OCI-LY3 (cell line): ENCODE data around the gene PHF3.

Experiments
- EZH2phosphoT487 ChIP-seq: fragments of 200-600 bp; shearing (Covaris generic); IDR thresholded peaks from 2 replicates; pipeline ENCODE4 v1.6.1; 2018; ENCODE audit warnings: antibody characterized with exemption, mixed run types, low read depth
- TF ChIP-seq, protein P1 (sequence below): fragments of 200-600, 300-600 bp; sonication (generic); IDR thresholded peaks from 2 replicates; pipeline ENCODE4 v1.5.1; 2014; ENCODE audit warnings: antibody characterized with exemption, low read length, low read depth

DNA sequence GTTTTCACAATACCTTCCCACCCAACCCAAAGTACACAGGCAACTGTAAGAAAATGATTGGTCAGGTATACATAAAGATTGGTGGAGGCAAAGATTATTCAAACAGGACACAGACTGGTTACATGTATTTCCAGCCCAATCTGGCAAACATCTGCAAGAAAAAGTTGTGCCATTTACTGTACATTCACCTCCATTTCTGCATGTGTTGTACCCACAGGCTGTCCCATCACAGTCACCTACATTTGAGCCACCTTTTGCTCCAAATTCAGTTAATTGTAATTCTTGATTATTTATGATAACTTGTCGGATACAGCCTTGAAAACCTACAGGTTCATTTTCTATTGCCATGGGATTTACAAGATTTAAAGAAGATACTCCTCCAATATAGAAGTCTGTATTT lies 85.6 kb downstream of the PHF3 start:
- TF ChIP-seq, protein P1, sequence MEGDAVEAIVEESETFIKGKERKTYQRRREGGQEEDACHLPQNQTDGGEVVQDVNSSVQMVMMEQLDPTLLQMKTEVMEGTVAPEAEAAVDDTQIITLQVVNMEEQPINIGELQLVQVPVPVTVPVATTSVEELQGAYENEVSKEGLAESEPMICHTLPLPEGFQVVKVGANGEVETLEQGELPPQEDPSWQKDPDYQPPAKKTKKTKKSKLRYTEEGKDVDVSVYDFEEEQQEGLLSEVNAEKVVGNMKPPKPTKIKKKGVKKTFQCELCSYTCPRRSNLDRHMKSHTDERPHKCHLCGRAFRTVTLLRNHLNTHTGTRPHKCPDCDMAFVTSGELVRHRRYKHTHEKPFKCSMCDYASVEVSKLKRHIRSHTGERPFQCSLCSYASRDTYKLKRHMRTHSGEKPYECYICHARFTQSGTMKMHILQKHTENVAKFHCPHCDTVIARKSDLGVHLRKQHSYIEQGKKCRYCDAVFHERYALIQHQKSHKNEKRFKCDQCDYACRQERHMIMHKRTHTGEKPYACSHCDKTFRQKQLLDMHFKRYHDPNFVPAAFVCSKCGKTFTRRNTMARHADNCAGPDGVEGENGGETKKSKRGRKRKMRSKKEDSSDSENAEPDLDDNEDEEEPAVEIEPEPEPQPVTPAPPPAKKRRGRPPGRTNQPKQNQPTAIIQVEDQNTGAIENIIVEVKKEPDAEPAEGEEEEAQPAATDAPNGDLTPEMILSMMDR, result no peak
- no peak for TF ChIP-seq EZH2phosphoT487
